Transverse colon (tissue), 3 donors: ENCODE measurements around the gene CLSTN2.
"Not testable (repeated sequence)": the region's sequence is repeated elsewhere in the genome, so short reads cannot be mapped to it uniquely, and the experiment has no call there.

Experiments
- POLR2A ChIP-seq: fragments of 450-650 bp; IDR thresholded peaks from one replicate; pipeline ENCODE4 v1.6.1; 2016; ENCODE audit warnings: antibody characterized with exemption, mild to moderate bottlenecking, moderate library complexity
- TF ChIP-seq, protein P1 (sequence below), 5 experiments: fragments of 200-600 bp in 3 of 5; fragments of 450-650 bp in 2 of 5; sonication (generic) in 3 of 5; IDR thresholded peaks; 1 replicate in 2 of 5; 2 replicates in 3 of 5; pipeline ENCODE4 v1.5.1; 2016 to 2017; ENCODE audit warnings: antibody characterized with exemption in 5 of 5, inconsistent platforms in 3 of 5, mild to moderate bottlenecking in 2 of 5, moderate library complexity in 1 of 5

DNA sequence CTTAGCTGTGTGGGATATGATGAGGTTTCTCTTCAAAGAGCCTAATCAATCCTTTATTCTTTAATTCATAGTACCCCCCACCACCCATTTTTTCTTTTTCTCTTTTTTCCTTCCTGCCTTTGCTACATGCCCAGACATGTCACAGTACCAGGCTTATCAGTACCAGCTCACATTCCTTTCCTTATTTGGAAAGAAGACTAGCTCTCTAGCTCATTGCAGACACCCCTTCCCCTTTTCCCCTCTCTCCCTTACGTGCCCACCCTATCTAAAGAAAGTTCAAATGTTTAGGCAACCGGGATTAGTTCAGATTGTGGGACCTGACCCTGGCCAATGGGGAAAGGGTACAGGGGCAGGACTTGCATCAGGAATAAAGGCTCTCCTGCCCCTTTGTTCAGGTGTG, 488.6 kb downstream of the CLSTN2 start:
- TF ChIP-seq POLR2A, result not testable (repeated sequence)
- TF ChIP-seq, protein P1, sequence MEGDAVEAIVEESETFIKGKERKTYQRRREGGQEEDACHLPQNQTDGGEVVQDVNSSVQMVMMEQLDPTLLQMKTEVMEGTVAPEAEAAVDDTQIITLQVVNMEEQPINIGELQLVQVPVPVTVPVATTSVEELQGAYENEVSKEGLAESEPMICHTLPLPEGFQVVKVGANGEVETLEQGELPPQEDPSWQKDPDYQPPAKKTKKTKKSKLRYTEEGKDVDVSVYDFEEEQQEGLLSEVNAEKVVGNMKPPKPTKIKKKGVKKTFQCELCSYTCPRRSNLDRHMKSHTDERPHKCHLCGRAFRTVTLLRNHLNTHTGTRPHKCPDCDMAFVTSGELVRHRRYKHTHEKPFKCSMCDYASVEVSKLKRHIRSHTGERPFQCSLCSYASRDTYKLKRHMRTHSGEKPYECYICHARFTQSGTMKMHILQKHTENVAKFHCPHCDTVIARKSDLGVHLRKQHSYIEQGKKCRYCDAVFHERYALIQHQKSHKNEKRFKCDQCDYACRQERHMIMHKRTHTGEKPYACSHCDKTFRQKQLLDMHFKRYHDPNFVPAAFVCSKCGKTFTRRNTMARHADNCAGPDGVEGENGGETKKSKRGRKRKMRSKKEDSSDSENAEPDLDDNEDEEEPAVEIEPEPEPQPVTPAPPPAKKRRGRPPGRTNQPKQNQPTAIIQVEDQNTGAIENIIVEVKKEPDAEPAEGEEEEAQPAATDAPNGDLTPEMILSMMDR (IDR thresholded peaks at IDR 0.05), result not testable (repeated sequence)
